ENCODE results near the gene MN1.
A peak's percentile ranks its signal among the peaks of the same experiment; 100 is the strongest.

Gene MN1

GRCh38 chr22:27723158-27723557, 78.4 kb downstream of the MN1 start:
- no peak for DNase-seq (ENCODE audit: low read depth, low spot score)
- H3K27ac ChIP-seq, result no peak overlapping the region

GRCh38 chr22:27720860-27721259, 80.7 kb downstream of the MN1 start:
- DNase-seq (ENCODE audit: low read depth, low spot score), result no peak
- H3K27ac ChIP-seq, result no peak overlapping the region

GRCh38 chr22:27719535-27720227, 81.9 kb downstream of the MN1 start:
- H3K27ac ChIP-seq, result peak overlapping the region; percentile 90
- peak; percentile 100 for DNase-seq (ENCODE audit: low read depth, low spot score)

GRCh38 chr22:27719036-27719347, 82.6 kb downstream of the MN1 start:
- DNase-seq (ENCODE audit: low read depth, low spot score), result no peak
- peak overlapping the region; percentile 90 for H3K27ac ChIP-seq

DNA sequence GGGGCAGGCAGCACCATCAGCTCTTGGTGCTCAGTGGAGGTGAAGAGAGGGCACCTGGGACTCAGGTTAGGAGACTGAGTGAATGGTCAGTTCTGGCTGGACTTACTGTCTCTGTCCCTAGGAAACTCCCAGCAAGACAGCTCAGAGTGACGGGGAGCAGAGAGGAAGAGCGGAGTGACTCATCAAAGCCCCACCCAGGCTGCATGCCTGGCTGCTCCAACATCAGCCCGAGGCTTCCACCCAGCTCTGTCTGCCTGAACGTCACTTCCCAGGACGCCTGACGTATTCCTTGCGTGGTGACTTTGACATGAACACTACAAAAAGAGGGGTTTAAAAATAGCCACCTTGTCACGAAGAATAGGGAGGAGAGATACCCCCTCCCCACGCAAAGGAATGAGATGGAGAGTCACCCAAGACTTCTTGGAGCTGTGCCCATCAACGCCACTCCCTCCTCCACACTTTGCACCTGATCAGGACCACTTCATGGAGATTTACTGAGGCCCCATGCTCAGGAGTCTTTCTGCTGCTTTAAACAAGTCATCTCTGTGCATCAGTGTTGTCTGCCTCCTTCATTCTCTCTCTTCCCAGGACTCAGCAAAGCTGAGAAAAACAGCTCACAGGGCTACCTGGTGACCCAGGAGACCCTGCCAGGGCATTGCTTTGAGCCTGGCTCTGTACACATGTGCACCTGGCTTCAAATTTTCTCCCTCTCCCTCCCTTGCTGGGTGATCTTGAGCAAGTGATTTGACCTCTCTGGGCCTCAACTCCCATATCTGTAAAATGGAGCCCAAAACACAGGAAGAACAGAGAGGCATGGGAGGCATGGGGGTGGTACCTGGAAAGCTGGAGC, 83.1 kb downstream of the MN1 start:
- H3K27ac ChIP-seq, result peak overlapping the region; percentile 90
- peak; percentile 84 for DNase-seq (ENCODE audit: low read depth, low spot score)

DNA sequence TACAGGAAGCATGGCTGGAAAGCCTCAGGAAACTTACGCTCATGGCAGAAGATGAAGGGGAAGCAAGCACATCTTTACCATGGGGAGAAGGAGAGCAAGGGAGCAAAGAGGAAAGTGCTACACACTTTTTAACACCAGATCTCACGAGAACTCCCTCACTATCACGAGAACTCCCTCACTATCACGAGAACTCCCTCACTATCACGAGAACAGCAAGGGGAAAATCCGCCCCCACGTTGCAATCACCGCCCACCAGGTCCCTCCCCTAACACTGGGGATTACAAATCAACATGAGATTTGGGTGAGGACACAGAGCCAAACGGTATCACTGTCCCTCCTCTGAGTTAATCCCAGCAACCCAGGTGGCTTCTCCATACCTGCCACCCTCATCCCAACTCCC, 84.5 kb downstream of the MN1 start:
- DNase-seq (ENCODE audit: low read depth, low spot score), result no peak
- peak overlapping the region; percentile 90 for H3K27ac ChIP-seq

DNA sequence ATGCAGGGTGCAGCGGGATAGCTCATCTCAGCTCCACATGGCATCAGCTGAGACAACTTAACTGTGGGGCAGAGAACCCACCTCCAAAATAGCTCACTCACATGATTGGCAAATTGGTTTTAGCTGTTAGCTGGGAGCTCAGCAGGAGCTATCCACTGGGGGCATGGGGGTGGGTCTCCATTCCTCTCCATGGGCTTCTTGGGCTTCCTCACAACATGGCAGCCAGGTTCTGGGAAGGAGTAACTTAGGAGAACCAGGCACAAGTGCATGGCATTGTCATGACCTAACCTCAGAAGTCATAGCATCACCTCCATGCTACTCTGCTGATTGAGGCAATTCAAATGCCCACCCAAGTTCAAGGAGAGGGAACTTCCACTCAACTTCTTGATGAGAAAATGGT, 85.5 kb downstream of the MN1 start:
- no peak for DNase-seq (ENCODE audit: low read depth, low spot score)
- no peak overlapping the region for H3K27ac ChIP-seq

- H3K27ac ChIP-seq, result no peak overlapping the region
- no peak for DNase-seq (ENCODE audit: low read depth, low spot score)
Observed at GRCh38 chr22:27715106-27715505, 86.5 kb downstream of the MN1 start.

DNA sequence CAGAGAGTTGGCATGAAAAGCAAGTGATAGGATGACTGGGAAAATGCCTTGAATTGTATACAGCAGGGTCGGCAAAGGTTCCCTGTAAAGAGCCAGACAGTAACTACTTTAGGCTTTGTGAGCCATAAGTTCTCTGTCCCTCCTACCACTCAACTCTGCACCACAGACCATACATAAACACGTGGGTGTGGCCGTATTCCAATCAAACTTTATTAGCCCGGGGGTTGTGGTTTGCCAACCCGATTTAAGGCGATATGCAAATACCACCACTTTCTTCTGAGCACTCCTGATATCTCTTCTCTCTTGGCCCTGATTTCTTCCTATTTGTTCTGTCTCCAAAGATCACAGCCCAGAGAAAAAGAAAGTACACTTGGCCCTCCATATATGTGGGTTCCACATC, 87.5 kb downstream of the MN1 start:
- no peak for DNase-seq (ENCODE audit: low read depth, low spot score)
- H3K27ac ChIP-seq, result no peak overlapping the region

DNA sequence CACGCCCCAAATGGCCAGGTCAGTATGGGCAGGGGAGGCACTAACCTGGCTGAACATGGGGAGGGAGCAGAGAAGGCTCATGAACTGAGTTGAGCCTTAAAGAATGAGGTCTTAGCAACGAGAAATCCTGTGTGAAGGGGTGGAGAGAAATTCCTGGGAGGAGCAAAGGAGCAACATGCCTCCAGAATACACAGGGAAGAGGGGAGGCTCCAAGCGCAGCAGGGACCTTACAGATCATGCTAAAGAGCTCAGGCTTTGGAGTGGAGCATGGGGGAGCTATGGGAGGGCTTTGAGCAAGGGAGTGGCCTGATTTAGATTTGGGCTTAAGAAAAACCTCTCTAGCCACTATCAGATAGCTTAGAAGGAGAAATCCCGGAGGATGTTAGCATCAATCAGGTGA, 88.1 kb downstream of the MN1 start:
- no peak overlapping the region for H3K27ac ChIP-seq
- no peak for DNase-seq (ENCODE audit: low read depth, low spot score)

DNA sequence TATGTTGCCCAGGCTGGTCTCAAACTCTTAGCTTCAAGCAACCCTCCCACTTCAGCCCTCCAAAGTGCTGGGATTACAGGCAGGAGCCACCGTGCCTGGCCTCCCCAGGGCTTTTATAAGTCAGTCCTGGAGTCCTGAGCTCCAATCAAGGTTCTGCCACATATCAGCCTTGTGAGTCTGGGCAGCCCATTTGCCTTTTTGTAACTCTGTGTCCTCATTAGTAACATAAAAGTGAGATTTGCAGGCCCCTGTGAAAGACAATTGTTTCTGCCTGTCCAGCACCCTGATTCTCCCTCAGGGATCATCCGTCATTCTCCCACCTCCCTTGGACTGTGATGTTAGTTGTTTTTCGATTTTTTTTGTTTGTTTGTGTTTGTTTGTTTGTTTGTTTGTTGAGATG, 89.8 kb downstream of the MN1 start:
- H3K27ac ChIP-seq, result no peak overlapping the region
- DNase-seq (ENCODE audit: low read depth, low spot score), result no peak

DNA sequence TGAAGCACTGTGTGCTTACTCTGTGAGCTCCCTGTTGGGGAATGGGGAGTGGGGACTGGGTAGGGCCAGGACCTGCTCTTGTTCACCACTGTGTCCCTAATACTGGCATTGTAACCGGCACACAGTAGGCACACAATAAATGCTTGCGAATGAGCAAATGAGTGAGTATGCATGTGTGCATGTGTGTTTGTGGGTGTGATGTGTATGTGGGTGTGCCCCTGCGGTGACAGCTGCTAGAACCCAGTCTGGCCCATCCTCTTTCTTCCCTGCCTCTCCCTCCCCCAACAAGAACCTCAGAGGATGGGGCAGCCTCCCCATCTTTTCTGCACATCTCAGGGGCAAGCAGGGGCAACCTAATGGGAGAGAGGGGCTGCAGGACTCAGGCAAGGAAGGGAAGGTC, 90.5 kb downstream of the MN1 start:
- no peak for DNase-seq (ENCODE audit: low read depth, low spot score)
- no peak overlapping the region for H3K27ac ChIP-seq

GRCh38 chr22:27709919-27710675, 91.5 kb downstream of the MN1 start:
- H3K27ac ChIP-seq, result no peak overlapping the region
- no peak for DNase-seq (ENCODE audit: low read depth, low spot score)

DNA sequence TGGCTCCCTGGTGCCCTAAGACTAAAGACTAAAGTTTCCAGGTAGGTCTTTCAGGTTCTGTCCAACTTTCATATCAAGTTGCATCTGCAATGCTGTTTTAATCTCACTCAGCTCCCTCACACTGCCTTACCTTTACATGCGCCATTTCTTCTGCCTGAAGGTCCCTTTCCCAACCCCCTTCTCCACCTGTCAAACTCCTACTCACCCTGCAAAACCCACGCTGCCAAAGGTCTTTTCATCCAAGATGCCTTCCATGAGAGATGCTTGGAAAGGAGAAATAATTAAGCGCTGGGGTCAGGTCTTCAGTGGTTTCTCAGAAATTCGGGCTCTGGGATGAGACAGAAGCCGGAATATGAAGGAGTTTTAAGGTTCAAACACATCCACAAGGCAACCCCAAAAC, 95.1 kb downstream of the MN1 start:
- DNase-seq (ENCODE audit: low read depth, low spot score), result no peak

GRCh38 chr22:27705408-27706080, 96.0 kb downstream of the MN1 start:
- no peak overlapping the region for H3K27ac ChIP-seq
- no peak for DNase-seq (ENCODE audit: low read depth, low spot score)

More for the DNA sequence above, 95.1 kb downstream of the MN1 start:
- no peak overlapping the region for H3K27ac ChIP-seq

- H3K27ac ChIP-seq, result no peak overlapping the region
- no peak for DNase-seq (ENCODE audit: low read depth, low spot score)
Observed at GRCh38 chr22:27704581-27704980, 97.0 kb downstream of the MN1 start.

GRCh38 chr22:27699383-27700019, 102.1 kb downstream of the MN1 start:
- no peak for DNase-seq (ENCODE audit: low read depth, low spot score)

GRCh38 chr22:27698813-27699212, 102.7 kb downstream of the MN1 start:
- no peak overlapping the region for H3K27ac ChIP-seq
- no peak for DNase-seq (ENCODE audit: low read depth, low spot score)

More at GRCh38 chr22:27699383-27700019, 102.1 kb downstream of the MN1 start:
- H3K27ac ChIP-seq, result no peak overlapping the region
